ENCODE measurements around the gene CALML5. TPM values are rescaled to one million over a fixed set of nuclear protein-coding genes. Genes with fewer than 3 reads are reported as not detected.

Gene CALML5
- polyA plus RNA-seq, 1 donor from 2014 or later, result not detected

DNA sequence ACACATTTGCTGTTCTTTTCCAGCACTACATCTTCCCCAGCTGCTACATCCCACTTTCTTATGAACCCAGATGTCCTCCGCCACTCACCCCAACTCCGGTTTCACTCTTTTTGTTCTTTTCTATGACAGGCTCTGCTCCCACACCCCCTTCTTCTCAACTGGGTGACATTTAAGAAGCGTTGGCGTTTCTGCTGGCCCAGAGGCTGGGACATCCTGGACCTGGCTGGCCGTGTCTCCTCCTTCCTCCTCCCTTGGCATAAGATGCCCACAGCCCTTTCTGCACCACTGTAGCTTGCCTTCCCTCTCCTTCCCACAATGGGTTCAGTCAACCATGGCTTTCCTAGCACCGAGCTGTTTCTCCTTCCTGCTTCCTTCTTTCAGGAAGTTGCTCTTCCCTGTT, 9.4 kb upstream of the CALML5 start:
- H3K9me3 ChIP-seq (ENCODE audit: low read length), result no peaks in the 10 kb centered on the region
- H3K36me3 ChIP-seq (ENCODE audit: insufficient read depth, low read length), result no peaks in the 10 kb centered on the region
- no peak overlapping the region for H3K9ac ChIP-seq (ENCODE audit: low read length)
- no peaks in the 10 kb centered on the region for H3F3A ChIP-seq (ENCODE audit: insufficient read depth, low read length, poor library complexity, severe bottlenecking)
- H3K27ac ChIP-seq (ENCODE audit: low read length), result no peak overlapping the region
- H3K9me2 ChIP-seq (ENCODE audit: insufficient read depth, low read length), result no peaks in the 10 kb centered on the region
- H4K20me1 ChIP-seq (ENCODE audit: insufficient read depth), result no peaks in the 10 kb centered on the region
- H3K4me3 ChIP-seq (ENCODE audit: low read length), result no peak overlapping the region
- H3K27me3 ChIP-seq (ENCODE audit: insufficient read depth, low read depth, low read length), result no peaks in the 10 kb centered on the region
- H2AFZ ChIP-seq (ENCODE audit: low read depth, low read length), result no peak overlapping the region
- no peak for TF ChIP-seq POLR2AphosphoS5 (IDR thresholded peaks at IDR 0.05)
- TF ChIP-seq EP300 (conservative IDR thresholded peaks at IDR 0.05; ENCODE audit: poor library complexity, severe bottlenecking), result no peak
- TF ChIP-seq RAD21 (conservative IDR thresholded peaks at IDR 0.05), result no peak
- no peak for TF ChIP-seq MXI1 (conservative IDR thresholded peaks at IDR 0.05; ENCODE audit: poor library complexity, severe bottlenecking)
- TF ChIP-seq TAF1 (IDR thresholded peaks at IDR 0.05; ENCODE audit: low read depth), result no peak
- no peak overlapping the region for H3K4me2 ChIP-seq (ENCODE audit: low read length)
- H3K79me2 ChIP-seq (replicated peaks; ENCODE audit: insufficient read depth, low read length), result no peaks in the 10 kb centered on the region

DNA sequence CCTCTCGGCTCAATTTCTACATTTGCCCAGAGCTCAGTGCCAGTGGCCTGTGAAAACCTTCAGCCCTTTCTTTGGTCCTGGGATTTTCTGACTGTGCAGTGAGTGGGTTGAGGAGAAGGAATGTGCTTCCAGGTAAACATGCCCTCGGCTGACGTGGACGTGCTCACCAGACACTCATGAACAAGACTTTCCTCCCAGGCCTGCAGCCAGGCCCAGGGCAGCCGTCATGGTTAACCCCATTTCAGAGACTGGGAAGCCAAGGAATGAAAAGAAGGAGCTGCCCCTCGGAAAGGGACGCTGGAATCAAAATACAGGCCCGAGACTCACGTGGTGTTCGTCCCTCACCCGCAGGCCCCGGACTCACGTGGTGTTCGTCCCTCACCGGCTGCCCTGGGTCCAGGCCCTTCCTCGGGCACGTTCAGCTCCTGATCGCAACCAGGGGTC, 8.8 kb upstream of the CALML5 start:
- Histone ChIP-seq H3K27ac (ENCODE audit: low read length) (no peak overlapping the region), H3K9me2 (ENCODE audit: insufficient read depth, low read length) (no peaks in the 10 kb centered on the region), H3K9ac (ENCODE audit: low read length) (no peak overlapping the region), H4K20me1 (ENCODE audit: insufficient read depth) (no peaks in the 10 kb centered on the region), H3K79me2 (replicated peaks; ENCODE audit: insufficient read depth, low read length) (no peaks in the 10 kb centered on the region), H3K27me3 (ENCODE audit: insufficient read depth, low read depth, low read length) (no peaks in the 10 kb centered on the region), H3F3A (ENCODE audit: insufficient read depth, low read length, poor library complexity, severe bottlenecking) (no peaks in the 10 kb centered on the region), H3K9me3 (ENCODE audit: low read length) (no peaks in the 10 kb centered on the region), H3K4me3 (ENCODE audit: low read length) (no peak overlapping the region), H2AFZ (ENCODE audit: low read depth, low read length) (no peak overlapping the region), H3K4me2 (ENCODE audit: low read length) (no peak overlapping the region), H3K36me3 (ENCODE audit: insufficient read depth, low read length) (no peaks in the 10 kb centered on the region)
- TF ChIP-seq SMC3 (conservative IDR thresholded peaks at IDR 0.05; ENCODE audit: poor library complexity), result no peak
- no peak for TF ChIP-seq RAD21 (conservative IDR thresholded peaks at IDR 0.05)
- TF ChIP-seq TAF1 (IDR thresholded peaks at IDR 0.05; ENCODE audit: low read depth), result no peak
- TF ChIP-seq, protein P1, sequence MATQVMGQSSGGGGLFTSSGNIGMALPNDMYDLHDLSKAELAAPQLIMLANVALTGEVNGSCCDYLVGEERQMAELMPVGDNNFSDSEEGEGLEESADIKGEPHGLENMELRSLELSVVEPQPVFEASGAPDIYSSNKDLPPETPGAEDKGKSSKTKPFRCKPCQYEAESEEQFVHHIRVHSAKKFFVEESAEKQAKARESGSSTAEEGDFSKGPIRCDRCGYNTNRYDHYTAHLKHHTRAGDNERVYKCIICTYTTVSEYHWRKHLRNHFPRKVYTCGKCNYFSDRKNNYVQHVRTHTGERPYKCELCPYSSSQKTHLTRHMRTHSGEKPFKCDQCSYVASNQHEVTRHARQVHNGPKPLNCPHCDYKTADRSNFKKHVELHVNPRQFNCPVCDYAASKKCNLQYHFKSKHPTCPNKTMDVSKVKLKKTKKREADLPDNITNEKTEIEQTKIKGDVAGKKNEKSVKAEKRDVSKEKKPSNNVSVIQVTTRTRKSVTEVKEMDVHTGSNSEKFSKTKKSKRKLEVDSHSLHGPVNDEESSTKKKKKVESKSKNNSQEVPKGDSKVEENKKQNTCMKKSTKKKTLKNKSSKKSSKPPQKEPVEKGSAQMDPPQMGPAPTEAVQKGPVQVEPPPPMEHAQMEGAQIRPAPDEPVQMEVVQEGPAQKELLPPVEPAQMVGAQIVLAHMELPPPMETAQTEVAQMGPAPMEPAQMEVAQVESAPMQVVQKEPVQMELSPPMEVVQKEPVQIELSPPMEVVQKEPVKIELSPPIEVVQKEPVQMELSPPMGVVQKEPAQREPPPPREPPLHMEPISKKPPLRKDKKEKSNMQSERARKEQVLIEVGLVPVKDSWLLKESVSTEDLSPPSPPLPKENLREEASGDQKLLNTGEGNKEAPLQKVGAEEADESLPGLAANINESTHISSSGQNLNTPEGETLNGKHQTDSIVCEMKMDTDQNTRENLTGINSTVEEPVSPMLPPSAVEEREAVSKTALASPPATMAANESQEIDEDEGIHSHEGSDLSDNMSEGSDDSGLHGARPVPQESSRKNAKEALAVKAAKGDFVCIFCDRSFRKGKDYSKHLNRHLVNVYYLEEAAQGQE (IDR thresholded peaks at IDR 0.05; ENCODE audit: borderline replicate concordance), result no peak
- TF ChIP-seq, protein P2, sequence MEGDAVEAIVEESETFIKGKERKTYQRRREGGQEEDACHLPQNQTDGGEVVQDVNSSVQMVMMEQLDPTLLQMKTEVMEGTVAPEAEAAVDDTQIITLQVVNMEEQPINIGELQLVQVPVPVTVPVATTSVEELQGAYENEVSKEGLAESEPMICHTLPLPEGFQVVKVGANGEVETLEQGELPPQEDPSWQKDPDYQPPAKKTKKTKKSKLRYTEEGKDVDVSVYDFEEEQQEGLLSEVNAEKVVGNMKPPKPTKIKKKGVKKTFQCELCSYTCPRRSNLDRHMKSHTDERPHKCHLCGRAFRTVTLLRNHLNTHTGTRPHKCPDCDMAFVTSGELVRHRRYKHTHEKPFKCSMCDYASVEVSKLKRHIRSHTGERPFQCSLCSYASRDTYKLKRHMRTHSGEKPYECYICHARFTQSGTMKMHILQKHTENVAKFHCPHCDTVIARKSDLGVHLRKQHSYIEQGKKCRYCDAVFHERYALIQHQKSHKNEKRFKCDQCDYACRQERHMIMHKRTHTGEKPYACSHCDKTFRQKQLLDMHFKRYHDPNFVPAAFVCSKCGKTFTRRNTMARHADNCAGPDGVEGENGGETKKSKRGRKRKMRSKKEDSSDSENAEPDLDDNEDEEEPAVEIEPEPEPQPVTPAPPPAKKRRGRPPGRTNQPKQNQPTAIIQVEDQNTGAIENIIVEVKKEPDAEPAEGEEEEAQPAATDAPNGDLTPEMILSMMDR (IDR thresholded peaks at IDR 0.05; ENCODE audit: poor library complexity, severe bottlenecking), result no peak
- TF ChIP-seq EZH2 (IDR thresholded peaks at IDR 0.05; ENCODE audit: borderline replicate concordance, insufficient read depth, low read length, poor library complexity, severe bottlenecking), result no peak
- no peak for TF ChIP-seq EP300 (conservative IDR thresholded peaks at IDR 0.05; ENCODE audit: poor library complexity, severe bottlenecking)
- TF ChIP-seq POLR2AphosphoS5 (IDR thresholded peaks at IDR 0.05), result no peak
- TF ChIP-seq MXI1 (conservative IDR thresholded peaks at IDR 0.05; ENCODE audit: poor library complexity, severe bottlenecking), result no peak

All from neural cell (in vitro differentiated cells).